ENCODE data around the gene OMP.

- TF ChIP-seq EZH2phosphoT487 (IDR thresholded peaks at IDR 0.05; ENCODE audit: borderline replicate concordance) (no peak), CTCF (conservative IDR thresholded peaks at IDR 0.05; ENCODE audit: low read length) (no peak)
Observed at GRCh38 chr11:77086521-77087472, 15.8 kb upstream of the OMP start.
